Transverse colon (tissue), 4 donors: Measurements from ENCODE around the gene TRAFD1. TPM values are rescaled to one million over a fixed set of nuclear protein-coding genes. Genes with fewer than 3 reads are reported as not detected.
"Not testable (repeated sequence)": the region's sequence is repeated elsewhere in the genome, so short reads cannot be mapped to it uniquely, and the experiment has no call there.

ENCODE experiments used
- DNase-seq: peaks from one replicate; pipeline ENCODE4 v3.0.0-alpha.2; 2019
- H3K27ac ChIP-seq, 4 donors: fragments of 200-600 bp; sonication (generic); 2 replicates each; pipeline ENCODE4 v1.5.1; 2016 to 2018; ENCODE audit warnings: inconsistent platforms in 4 of 4
- H3K27me3 ChIP-seq: fragments of 200-600 bp; sonication (generic); 2 replicates; pipeline ENCODE4 v1.5.1; 2017; ENCODE audit warnings: inconsistent platforms
- H3K36me3 ChIP-seq, 4 donors: fragments of 200-600 bp; sonication (generic); 2 replicates each; pipeline ENCODE4 v1.5.1; 2017 to 2019; ENCODE audit warnings: inconsistent platforms in 4 of 4
- H3K4me1 ChIP-seq, 4 donors: fragments of 200-600 bp; sonication (generic); 2 replicates each; pipeline ENCODE4 v1.5.1; 2017 to 2020; ENCODE audit warnings: inconsistent platforms in 4 of 4
- H3K4me3 ChIP-seq, 4 donors: fragments of 200-600 bp; sonication (generic); 1 replicate in 1 of 4; 2 replicates in 3 of 4; pipeline versions ENCODE4 v1.5.1 to v1.6.1; 2017 to 2019; ENCODE audit warnings: inconsistent platforms in 4 of 4
- H3K9me3 ChIP-seq, 2 donors: fragments of 200-600 bp; sonication (generic); 2 replicates each; pipeline ENCODE4 v1.5.1; 2017 to 2019; ENCODE audit warnings: inconsistent platforms in 2 of 2
- CTCF ChIP-seq, 5 experiments: fragments of 200-600 bp in 3 of 5; fragments of 450-650 bp in 2 of 5; sonication (generic) in 3 of 5; IDR thresholded peaks; 1 replicate in 2 of 5; 2 replicates in 3 of 5; pipeline ENCODE4 v1.5.1; 2016 to 2017; ENCODE audit warnings: antibody characterized with exemption in 5 of 5, inconsistent platforms in 3 of 5, mild to moderate bottlenecking in 2 of 5, moderate library complexity in 1 of 5
- EP300 ChIP-seq: sonication (generic); formaldehyde crosslinking; IDR thresholded peaks from one replicate; pipeline ENCODE4 v1.6.1; 2017; ENCODE audit warnings: antibody characterized with exemption, low read depth
- POLR2A ChIP-seq: fragments of 450-650 bp; IDR thresholded peaks from one replicate; pipeline ENCODE4 v1.6.1; 2016; ENCODE audit warnings: antibody characterized with exemption, mild to moderate bottlenecking, moderate library complexity
- POLR2AphosphoS5 ChIP-seq, 3 donors: sonication (generic); formaldehyde crosslinking; IDR thresholded peaks; one replicate each; pipeline ENCODE4 v1.6.1; 2016; ENCODE audit warnings: antibody characterized with exemption in 3 of 3
- WGBS, 2 donors: methylation state at CpG; one replicate each; pipeline ENCODE4 v1.1.5; 2018; ENCODE audit warnings: low coverage in 1 of 2; 5-methylcytosine and 5-hydroxymethylcytosine counted together
- in situ Hi-C, 4 donors: fragments of 200-750 bp; cut with MboI; loops; one replicate each; pipeline versions ENCODE4 v1.15.0 to v1.15.1; 2017; ENCODE audit warnings: low sequenced_read_pairs in 3 of 4, low pct_ligation_motif_present in 1 of 4, low pct_unique_long_range_greater_than_20kb in 1 of 4
- intact Hi-C: fragments of 100-400 bp; cut with DNase I; formaldehyde crosslinking; loops from one replicate; pipeline ENCODE4 v1.15.1; 2023; ENCODE audit warnings: low total_unique reads
- total RNA-seq, 4 donors: library from RNA; depleted of rRNA; stranded (reverse); fragments of >200 nt; gene quantifications; one replicate each; pipeline ENCODE4 v1.1.0, GENCODE V29; 2016

TRAFD1 gene
- total RNA-seq, 4 donors from 2014 or later, result 15.3 to 36.8 (median 31.1) TPM

DNA sequence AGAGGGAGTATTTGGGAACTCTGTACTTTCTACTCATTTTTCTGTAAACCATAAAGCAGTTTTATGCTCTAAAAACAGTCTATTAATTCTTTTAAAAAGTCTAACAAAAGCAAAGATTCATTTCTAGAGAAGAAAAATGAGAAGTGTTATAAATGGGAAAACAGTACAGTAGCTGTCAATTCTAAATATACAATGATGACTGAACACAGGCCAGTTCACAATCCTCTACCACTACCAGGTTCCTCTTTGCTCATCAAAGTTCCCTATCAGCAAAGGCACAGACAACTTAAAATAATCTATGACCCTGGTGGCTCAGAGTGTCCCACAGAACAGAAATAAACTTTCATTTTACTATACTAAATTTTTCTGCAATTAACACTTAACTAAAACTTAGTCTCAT is 29.3 kb upstream of the TRAFD1 start:
- no peaks in the 10 kb centered on the region for H3K27me3 ChIP-seq
- in situ Hi-C loops (no loop called here), intact Hi-C loops (no loop called here)
- no peak overlapping the region for H3K4me3 ChIP-seq
- H3K36me3 ChIP-seq, result peaks cover 0 to 14% (median 6%) of the 10 kb centered on the region in 4 donors
- no peak overlapping the region for H3K27ac ChIP-seq
- no peak for DNase-seq
- no peaks in the 10 kb centered on the region for H3K9me3 ChIP-seq
- H3K4me1 ChIP-seq, result peaks cover 0 to 10% (median 3%) of the 10 kb centered on the region in 4 donors
- TF ChIP-seq POLR2A (no peak), CTCF (IDR thresholded peaks at IDR 0.05) (no peak), EP300 (no peak), POLR2AphosphoS5 (IDR thresholded peaks at IDR 0.05) (no peak)

DNA sequence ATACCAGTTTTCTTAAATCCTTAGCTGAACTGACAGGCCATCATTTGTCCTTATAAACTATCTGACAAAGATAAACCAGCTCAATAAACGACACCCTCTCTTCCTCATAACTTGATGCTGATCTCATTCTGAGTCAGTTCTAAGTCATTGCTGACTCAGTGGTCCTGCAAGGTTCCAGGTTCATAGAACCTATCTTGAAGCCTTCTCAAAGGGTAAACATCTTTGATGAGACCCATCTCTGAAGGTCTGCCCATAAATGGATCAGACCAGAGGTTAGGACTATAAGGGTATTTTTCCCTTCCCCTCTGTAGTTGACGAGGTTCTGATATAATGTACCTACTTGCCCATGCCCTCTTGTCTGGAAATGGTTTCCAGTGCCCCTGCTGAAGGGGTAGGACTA is 28.7 kb upstream of the TRAFD1 start:
- H3K9me3 ChIP-seq, result no peaks in the 10 kb centered on the region
- no peak for DNase-seq
- no peak overlapping the region for H3K27ac ChIP-seq
- H3K4me1 ChIP-seq, result peaks cover 0 to 10% (median 3%) of the 10 kb centered on the region in 4 donors
- TF ChIP-seq CTCF (IDR thresholded peaks at IDR 0.05), result no peak
- no peak for TF ChIP-seq POLR2A
- TF ChIP-seq POLR2AphosphoS5 (IDR thresholded peaks at IDR 0.05), result no peak
- no peak for TF ChIP-seq EP300
- intact Hi-C loops (no loop called here), in situ Hi-C loops (no loop called here)
- H3K4me3 ChIP-seq, result no peak overlapping the region
- no peaks in the 10 kb centered on the region for H3K27me3 ChIP-seq
- peaks cover 0 to 13% (median 3%) of the 10 kb centered on the region in 4 donors for H3K36me3 ChIP-seq
- WGBS, 2 donors, result 41 to 44% methylated on average over 2 of the region's 2 CpGs

DNA sequence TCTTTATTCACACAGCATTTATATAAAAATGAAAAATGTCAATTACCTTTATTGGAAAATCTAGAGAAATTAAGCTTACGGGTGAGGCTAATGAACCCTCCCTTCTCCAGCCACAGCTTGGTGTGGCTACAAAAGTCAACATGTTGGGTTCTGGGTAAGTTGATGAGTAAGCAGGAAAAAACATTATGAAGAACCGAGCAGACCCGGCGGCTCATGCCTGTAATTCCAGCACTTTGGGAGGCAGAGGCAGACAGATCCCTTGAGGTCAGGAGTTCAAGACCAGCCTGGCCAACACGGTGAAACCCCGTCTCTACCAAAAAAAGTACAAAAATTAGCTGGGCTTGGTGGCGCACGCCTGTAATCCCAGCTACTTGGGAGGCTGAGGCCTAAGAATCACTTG is 27.7 kb upstream of the TRAFD1 start:
- no peak for TF ChIP-seq CTCF (IDR thresholded peaks at IDR 0.05)
- no peak for TF ChIP-seq POLR2AphosphoS5 (IDR thresholded peaks at IDR 0.05)
- TF ChIP-seq EP300, result no peak
- TF ChIP-seq POLR2A, result no peak
- H3K4me3 ChIP-seq, result no peak overlapping the region
- no peaks in the 10 kb centered on the region for H3K9me3 ChIP-seq
- peaks cover 0 to 11% (median 0%) of the 10 kb centered on the region in 4 donors for H3K36me3 ChIP-seq
- no peak overlapping the region for H3K27ac ChIP-seq
- H3K27me3 ChIP-seq, result no peaks in the 10 kb centered on the region
- peaks cover 0 to 10% (median 3%) of the 10 kb centered on the region in 4 donors for H3K4me1 ChIP-seq
- intact Hi-C loops (no loop called here), in situ Hi-C loops (no loop called here)
- 87 to 90% methylated on average over 4 to 8 of the region's 8 CpGs for WGBS, 2 donors
- DNase-seq, result no peak

DNA sequence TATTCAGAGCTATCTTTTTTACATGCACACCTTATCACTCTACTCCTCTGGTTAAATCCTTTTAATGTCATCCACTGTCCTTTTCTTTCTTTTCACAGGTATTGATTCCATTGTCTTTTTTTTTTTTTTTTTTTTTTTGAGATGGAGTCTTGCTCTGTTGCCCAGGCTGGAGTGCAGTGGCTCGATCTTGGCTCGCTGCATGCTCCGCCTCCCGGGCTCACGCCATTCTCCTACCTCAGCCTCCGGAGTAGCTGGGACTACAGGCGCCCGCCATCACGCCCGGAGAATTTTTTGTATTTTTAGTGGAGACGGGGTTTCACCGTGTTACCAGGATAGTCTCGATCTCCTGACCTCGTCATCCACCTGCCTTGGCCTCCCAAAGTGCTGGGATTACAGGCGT is 24.9 kb upstream of the TRAFD1 start:
- H3K27ac ChIP-seq, intact Hi-C loops, in situ Hi-C loops, H3K4me3 ChIP-seq, H3K27me3 ChIP-seq, H3K9me3 ChIP-seq, DNase-seq: not testable (repeated sequence)
- Histone ChIP-seq H3K36me3 (peaks cover 0 to 11% (median 0%) of the 10 kb centered on the region in 4 donors), H3K4me1 (peaks cover 0 to 15% (median 3%) of the 10 kb centered on the region in 4 donors)
- WGBS, 2 donors, result 96 to 100% methylated on average over 8 to 15 of the region's 15 CpGs

GRCh38 chr12:112102127-112102526 is 23.2 kb upstream of the TRAFD1 start:
- Histone ChIP-seq H3K27me3 (no peaks in the 10 kb centered on the region), H3K36me3 (peaks cover 0 to 6% (median 0%) of the 10 kb centered on the region in 4 donors), H3K27ac (no peak overlapping the region), H3K4me1 (peaks cover 0 to 15% (median 8%) of the 10 kb centered on the region in 4 donors), H3K9me3 (no peaks in the 10 kb centered on the region), H3K4me3 (no peak overlapping the region)
- 91 to 95% methylated on average over 2 to 4 of the region's 4 CpGs for WGBS, 2 donors
- in situ Hi-C loops (no loop called here), intact Hi-C loops (no loop called here)
- no peak for TF ChIP-seq POLR2AphosphoS5 (IDR thresholded peaks at IDR 0.05)
- no peak for TF ChIP-seq POLR2A
- TF ChIP-seq CTCF (IDR thresholded peaks at IDR 0.05), result no peak
- TF ChIP-seq EP300, result no peak
- DNase-seq, result no peak

DNA sequence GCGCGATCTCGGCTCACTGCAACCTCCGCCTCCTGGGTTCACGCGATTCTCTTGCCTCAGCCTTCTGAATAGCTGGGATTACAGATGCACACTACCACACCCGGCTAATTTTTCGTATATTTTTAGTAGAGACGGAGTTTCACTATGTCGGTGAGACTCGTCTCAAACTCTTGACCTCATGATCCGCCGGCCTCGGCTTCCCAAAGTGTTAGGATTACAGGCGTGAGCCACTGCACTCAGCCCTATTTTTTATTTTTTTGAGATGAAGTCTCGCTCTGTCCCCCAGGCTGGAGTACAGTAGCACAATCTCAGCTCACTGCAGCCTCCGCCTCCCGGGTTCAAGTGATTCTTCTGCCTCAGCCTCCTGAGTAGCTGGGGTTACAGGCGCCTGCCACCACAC is 22.6 kb upstream of the TRAFD1 start:
- WGBS, 2 donors, result 90 to 96% methylated on average over 8 to 19 of the region's 19 CpGs
- H3K9me3 ChIP-seq, H3K4me3 ChIP-seq, in situ Hi-C loops, H3K27me3 ChIP-seq, DNase-seq, H3K27ac ChIP-seq, H3K36me3 ChIP-seq, intact Hi-C loops: not testable (repeated sequence)
- peaks cover 0 to 22% (median 14%) of the 10 kb centered on the region in 4 donors for H3K4me1 ChIP-seq
